GM12892 (cell line): ENCODE measurements around the gene TCEANC.

Source experiments
- POLR2A ChIP-seq: IDR thresholded peaks from 2 replicates; pipeline ENCODE4 v1.6.1; 2011; ENCODE audit warnings: low read depth, low read length, control low read depth
- TAF1 ChIP-seq: IDR thresholded peaks from 2 replicates; pipeline ENCODE4 v1.6.1; 2011; ENCODE audit warnings: low read depth, mild to moderate bottlenecking, control low read depth, low read length, borderline replicate concordance

DNA sequence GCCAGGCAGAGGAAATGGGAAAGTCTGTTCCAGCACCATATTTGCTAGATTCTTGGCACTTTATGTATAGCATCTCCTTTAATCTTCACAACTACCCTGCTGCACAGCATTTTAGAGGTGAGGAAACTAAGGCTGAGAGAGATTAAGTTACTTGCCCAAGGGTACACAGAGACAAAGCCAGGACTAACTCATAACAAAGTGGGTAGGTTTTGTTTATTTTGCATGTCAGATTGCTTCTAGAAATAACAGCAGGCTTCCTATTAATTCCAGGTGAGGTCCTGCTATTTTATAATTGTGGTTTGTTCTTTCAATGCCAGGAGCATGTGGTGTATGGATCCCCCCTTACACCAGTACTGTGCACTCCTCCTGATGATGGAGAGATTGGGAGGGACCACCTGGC, 15.0 kb downstream of the TCEANC start:
- TF ChIP-seq TAF1 (no peak), POLR2A (no peak)
